Testis (tissue), 2 donors: ENCODE data around the gene FAM193B.

Experiments
- CTCF ChIP-seq, 3 experiments: fragments of 450-650 bp in 2 of 3; fragments of 200-600 bp in 1 of 3; sonication (generic) in 1 of 3; IDR thresholded peaks; one replicate each; pipeline ENCODE4 v1.5.1; 2016 to 2019; ENCODE audit warnings: antibody characterized with exemption in 3 of 3, mild to moderate bottlenecking in 2 of 3, moderate library complexity in 1 of 3
- POLR2A ChIP-seq: fragments of 450-650 bp; IDR thresholded peaks from one replicate; pipeline ENCODE4 v1.6.1; 2017; ENCODE audit warnings: antibody characterized with exemption, mild to moderate bottlenecking, moderate library complexity

- TF ChIP-seq CTCF (IDR thresholded peaks at IDR 0.05): no peak
- no peak for TF ChIP-seq POLR2A
Measured at GRCh38 chr5:177483042-177483441, 71.3 kb downstream of the FAM193B start.
